ENCODE measurements around the gene ZNF664. TPM values are rescaled to one million over a fixed set of nuclear protein-coding genes. Genes with fewer than 3 reads are reported as not detected.

ZNF664 gene
- total RNA-seq, 4 donors from 2014 or later = 23.1 to 97.1 (median 52.1) TPM

DNA sequence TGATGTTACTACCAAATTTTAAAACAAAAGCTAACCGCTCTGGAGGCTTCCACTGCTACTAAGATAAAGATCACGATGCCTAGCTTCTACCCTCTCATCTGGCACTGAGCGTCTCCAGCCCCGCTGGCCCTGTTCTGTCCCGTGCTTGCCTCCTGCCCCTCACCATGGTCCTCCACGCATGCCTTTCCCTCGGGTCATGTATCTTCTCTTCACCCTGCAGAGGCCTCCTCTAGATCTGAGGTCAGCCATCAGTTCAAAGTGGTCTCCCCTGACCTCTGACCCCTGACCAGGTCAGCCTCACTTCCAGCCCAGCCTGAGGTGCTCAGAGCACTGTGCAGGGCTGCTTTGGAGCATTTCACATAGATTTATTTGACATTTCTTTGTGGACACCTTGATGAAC lies 28.3 kb downstream of the ZNF664 start:
- TF ChIP-seq POLR2A (IDR thresholded peaks at IDR 0.05) = no peak
- TF ChIP-seq, protein P1, sequence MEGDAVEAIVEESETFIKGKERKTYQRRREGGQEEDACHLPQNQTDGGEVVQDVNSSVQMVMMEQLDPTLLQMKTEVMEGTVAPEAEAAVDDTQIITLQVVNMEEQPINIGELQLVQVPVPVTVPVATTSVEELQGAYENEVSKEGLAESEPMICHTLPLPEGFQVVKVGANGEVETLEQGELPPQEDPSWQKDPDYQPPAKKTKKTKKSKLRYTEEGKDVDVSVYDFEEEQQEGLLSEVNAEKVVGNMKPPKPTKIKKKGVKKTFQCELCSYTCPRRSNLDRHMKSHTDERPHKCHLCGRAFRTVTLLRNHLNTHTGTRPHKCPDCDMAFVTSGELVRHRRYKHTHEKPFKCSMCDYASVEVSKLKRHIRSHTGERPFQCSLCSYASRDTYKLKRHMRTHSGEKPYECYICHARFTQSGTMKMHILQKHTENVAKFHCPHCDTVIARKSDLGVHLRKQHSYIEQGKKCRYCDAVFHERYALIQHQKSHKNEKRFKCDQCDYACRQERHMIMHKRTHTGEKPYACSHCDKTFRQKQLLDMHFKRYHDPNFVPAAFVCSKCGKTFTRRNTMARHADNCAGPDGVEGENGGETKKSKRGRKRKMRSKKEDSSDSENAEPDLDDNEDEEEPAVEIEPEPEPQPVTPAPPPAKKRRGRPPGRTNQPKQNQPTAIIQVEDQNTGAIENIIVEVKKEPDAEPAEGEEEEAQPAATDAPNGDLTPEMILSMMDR (IDR thresholded peaks at IDR 0.05) = no peak
- Histone ChIP-seq H3K27me3 (no peaks in the 10 kb centered on the region), H3K27ac (no peak overlapping the region), H3K4me3 (no peak overlapping the region), H3K9me3 (no peaks in the 10 kb centered on the region), H3K4me1 (no peaks in the 10 kb centered on the region), H3K36me3 (no peaks in the 10 kb centered on the region)
- intact Hi-C loops (cut with DNase I; ENCODE audit: low total_unique reads) = no loop called here
- no peak for DNase-seq

DNA sequence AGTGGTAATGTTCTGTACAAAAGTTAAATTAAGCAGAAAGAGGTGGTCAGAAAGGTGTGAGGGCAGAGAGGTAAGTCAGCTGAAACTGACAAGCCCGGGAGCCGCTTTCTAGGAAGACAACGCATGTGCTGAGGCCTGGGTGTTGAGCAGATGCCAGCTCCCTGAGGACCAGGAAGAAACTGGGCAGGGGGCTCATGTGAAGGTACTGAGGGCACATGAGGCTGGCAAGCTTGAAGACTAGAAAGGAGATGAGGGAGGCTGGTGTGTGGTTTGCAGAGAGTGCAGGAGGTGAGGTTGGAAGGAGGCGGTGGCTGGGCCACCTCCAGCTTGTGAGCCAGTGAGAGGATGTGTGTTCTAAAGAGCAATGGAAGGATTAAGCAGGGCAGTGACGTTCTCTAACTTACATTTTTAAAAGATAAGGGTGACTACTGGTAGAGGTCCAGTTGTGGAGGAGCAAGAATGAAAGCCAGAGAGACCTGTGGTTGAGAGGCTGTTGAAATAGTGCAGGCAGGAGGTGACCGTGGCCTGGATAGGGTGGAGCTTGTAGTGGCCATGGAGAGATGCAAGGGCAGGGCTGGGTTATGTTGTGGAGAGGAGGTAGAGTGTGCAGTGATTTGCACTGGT lies 29.1 kb downstream of the ZNF664 start:
- H3K9me3 ChIP-seq = no peaks in the 10 kb centered on the region
- no peak for DNase-seq
- intact Hi-C loops (cut with DNase I; ENCODE audit: low total_unique reads) = no loop called here
- no peaks in the 10 kb centered on the region for H3K4me1 ChIP-seq
- H3K4me3 ChIP-seq = no peak overlapping the region
- no peaks in the 10 kb centered on the region for H3K36me3 ChIP-seq
- TF ChIP-seq, protein P1 (IDR thresholded peaks at IDR 0.05) = no peak
- TF ChIP-seq POLR2A (IDR thresholded peaks at IDR 0.05) = no peak
- H3K27me3 ChIP-seq = no peaks in the 10 kb centered on the region
- peak overlapping the region in 1 of 2 donors; percentile 76 for H3K27ac ChIP-seq

DNA sequence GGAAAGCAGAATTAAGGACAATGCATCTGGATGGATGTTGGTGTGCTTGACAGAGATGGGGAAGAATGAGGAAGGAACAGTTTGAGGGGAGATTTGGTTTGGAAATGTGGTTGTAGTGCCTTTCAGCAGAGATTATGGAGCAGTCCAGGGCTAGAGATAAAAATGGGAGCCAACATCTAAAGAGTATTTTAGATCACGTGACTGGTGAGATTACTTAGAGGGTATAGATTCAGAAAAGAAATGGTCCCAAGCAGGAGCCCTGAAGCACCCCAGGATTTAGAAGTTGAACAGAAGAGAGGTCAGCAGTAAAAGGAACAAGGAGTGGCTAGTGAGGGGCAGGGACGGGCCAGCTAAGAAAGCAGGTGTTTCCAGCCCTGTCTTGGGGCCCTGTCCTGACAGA lies 29.6 kb downstream of the ZNF664 start:
- Histone ChIP-seq H3K4me3 (no peak overlapping the region), H3K9me3 (no peaks in the 10 kb centered on the region), H3K27ac (peak overlapping the region; percentile 35 to 76), H3K4me1 (no peaks in the 10 kb centered on the region), H3K36me3 (no peaks in the 10 kb centered on the region), H3K27me3 (no peaks in the 10 kb centered on the region)
- intact Hi-C loops (cut with DNase I; ENCODE audit: low total_unique reads) = no loop called here
- no peak for DNase-seq
- TF ChIP-seq POLR2A (IDR thresholded peaks at IDR 0.05) = no peak
- TF ChIP-seq, protein P1 (IDR thresholded peaks at IDR 0.05) = no peak

DNA sequence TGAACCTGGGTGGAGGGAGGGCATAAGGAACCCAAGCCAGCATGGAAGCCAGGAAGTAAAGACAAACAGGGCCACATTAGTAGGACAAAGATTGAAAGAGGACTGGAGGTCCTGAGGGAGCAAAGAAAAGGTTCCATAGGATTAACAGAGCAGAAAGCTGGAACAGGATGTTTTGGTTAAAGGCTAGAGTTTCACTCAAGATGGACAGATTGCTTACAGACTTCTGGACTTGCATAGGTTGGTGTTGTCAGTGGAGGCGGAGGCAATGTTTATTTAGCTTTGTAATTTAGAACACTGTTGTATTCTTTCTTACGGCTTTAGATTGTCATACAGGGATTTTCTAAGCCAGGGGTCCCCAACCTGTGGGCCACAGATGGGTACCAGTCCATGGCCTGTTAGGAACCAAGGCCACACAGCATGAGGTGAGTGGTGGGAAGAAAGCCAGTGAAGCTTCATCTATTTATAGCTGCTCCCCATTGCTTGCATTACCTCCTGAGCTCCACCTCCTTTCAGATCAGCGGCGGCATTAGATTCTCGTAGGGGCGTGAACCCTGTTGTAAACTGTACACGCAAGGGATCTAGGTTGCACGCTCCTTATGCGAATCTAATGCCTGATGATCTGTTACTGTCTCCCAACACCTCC lies 31.3 kb downstream of the ZNF664 start:
- no peaks in the 10 kb centered on the region for H3K27me3 ChIP-seq

DNA sequence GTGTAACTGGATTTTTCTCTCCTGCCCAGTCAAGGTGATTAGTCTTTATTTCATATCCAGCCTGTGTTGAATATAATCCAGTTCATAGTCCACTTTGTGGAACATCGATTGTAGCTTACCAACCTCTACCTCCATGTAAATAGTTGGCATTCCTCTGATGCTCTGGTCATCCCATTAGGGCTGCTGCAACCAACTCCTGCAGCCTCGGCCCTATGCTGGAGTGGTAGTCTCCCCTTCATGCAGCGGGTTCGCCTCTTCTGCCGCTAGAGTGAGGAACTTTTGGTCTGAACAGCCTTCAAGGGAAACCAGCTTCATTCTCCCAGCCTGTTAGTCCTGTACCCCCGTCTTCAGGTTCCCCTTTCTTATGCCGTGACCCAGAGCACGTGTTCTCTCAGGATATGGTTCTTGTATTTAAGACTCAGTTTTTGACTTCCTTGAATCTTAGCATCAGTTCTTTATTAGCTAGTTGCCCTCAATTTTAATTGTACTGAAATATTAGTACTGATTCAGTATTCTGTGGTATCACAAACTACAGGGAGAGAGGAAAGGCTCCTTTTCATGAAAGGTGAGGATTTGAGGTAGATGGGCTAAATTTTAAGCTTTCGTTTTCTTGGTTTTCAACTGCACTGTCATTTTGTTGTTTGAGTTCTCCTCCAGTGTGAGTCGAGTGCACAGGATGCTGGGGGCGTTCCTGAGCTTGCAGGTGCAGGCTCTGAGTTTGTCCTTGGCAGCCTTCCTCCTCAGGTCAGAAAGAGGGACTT lies 33.2 kb downstream of the ZNF664 start:
- no peak for DNase-seq
- no peaks in the 10 kb centered on the region for H3K36me3 ChIP-seq
- no peaks in the 10 kb centered on the region for H3K27me3 ChIP-seq
- no peak overlapping the region for H3K27ac ChIP-seq
- intact Hi-C loops (cut with DNase I; ENCODE audit: low total_unique reads) = no loop called here
- no peaks in the 10 kb centered on the region for H3K9me3 ChIP-seq
- H3K4me3 ChIP-seq = no peak overlapping the region
- no peaks in the 10 kb centered on the region for H3K4me1 ChIP-seq
- TF ChIP-seq, protein P1 (IDR thresholded peaks at IDR 0.05) = no peak
- TF ChIP-seq POLR2A (IDR thresholded peaks at IDR 0.05) = no peak

More for the DNA sequence above, 31.3 kb downstream of the ZNF664 start:
- no peaks in the 10 kb centered on the region for H3K36me3 ChIP-seq
- H3K9me3 ChIP-seq = no peaks in the 10 kb centered on the region
- no peak for TF ChIP-seq POLR2A (IDR thresholded peaks at IDR 0.05)
- H3K4me1 ChIP-seq = no peaks in the 10 kb centered on the region
- DNase-seq = no peak
- intact Hi-C loops (cut with DNase I; ENCODE audit: low total_unique reads) = no loop called here
- no peak overlapping the region for H3K4me3 ChIP-seq
- H3K27ac ChIP-seq = peak overlapping the region; percentile 35 to 57
